Tibial nerve (tissue), 4 donors: Measurements from ENCODE around the gene GNB1L. TPM values are rescaled to one million over a fixed set of nuclear protein-coding genes. Genes with fewer than 3 reads are reported as not detected.
A peak's percentile ranks its signal among the peaks of the same experiment; 100 is the strongest.

ENCODE experiments used
- DNase-seq, 2 donors: peaks; one replicate each; pipeline ENCODE4 v3.0.0-alpha.2; 2019; ENCODE audit warnings: low spot score in 2 of 2
- H3K27ac ChIP-seq, 4 donors: fragments of 200-600 bp; sonication (generic) in 3 of 4; one replicate each; pipeline ENCODE4 v1.5.1; 2017 to 2019; ENCODE audit warnings: mild to moderate bottlenecking in 1 of 4
- H3K27me3 ChIP-seq, 2 donors: fragments of 200-600 bp; sonication (generic) in 1 of 2; one replicate each; pipeline versions ENCODE4 v1.5.1 to v1.6.0; 2017 to 2019
- H3K36me3 ChIP-seq, 3 donors: fragments of 200-600 bp; sonication (generic); one replicate each; pipeline ENCODE4 v1.5.1; 2018 to 2019
- H3K4me1 ChIP-seq, 4 donors: fragments of 200-600 bp; sonication (generic) in 3 of 4; one replicate each; pipeline ENCODE4 v1.5.1; 2017 to 2019
- H3K4me3 ChIP-seq, 4 donors: fragments of 200-600 bp; sonication (generic) in 3 of 4; one replicate each; pipeline ENCODE4 v1.5.1; 2017 to 2019; ENCODE audit warnings: mild to moderate bottlenecking in 1 of 4, moderate library complexity in 1 of 4
- H3K9me3 ChIP-seq, 4 donors: fragments of 200-600 bp; sonication (generic) in 3 of 4; one replicate each; pipeline ENCODE4 v1.5.1; 2017 to 2019
- CTCF ChIP-seq, 5 experiments: fragments of 200-600 bp in 3 of 5; fragments of 450-650 bp in 2 of 5; sonication (generic) in 3 of 5; IDR thresholded peaks; one replicate each; pipeline ENCODE4 v1.5.1; 2016 to 2019; ENCODE audit warnings: antibody characterized with exemption in 5 of 5, mild to moderate bottlenecking in 3 of 5, moderate library complexity in 2 of 5
- EP300 ChIP-seq, 2 donors: sonication (generic); formaldehyde crosslinking; IDR thresholded peaks; one replicate each; pipeline ENCODE4 v1.6.1; 2017; ENCODE audit warnings: antibody characterized with exemption in 2 of 2, mild to moderate bottlenecking in 1 of 2
- POLR2A ChIP-seq, 2 donors: fragments of 450-650 bp; IDR thresholded peaks; one replicate each; pipeline ENCODE4 v1.6.1; 2017; ENCODE audit warnings: antibody characterized with exemption in 2 of 2, mild to moderate bottlenecking in 2 of 2, moderate library complexity in 2 of 2
- WGBS, 2 donors: methylation state at CpG; one replicate each; pipeline ENCODE4 v1.1.5; 2018; 5-methylcytosine and 5-hydroxymethylcytosine counted together
- total RNA-seq, 4 donors: library from RNA; depleted of rRNA; stranded (reverse); fragments of >200 nt; gene quantifications; one replicate each; pipeline ENCODE4 v1.1.0, GENCODE V29; 2016

The GNB1L gene
- total RNA-seq, 4 donors from 2014 or later: 2.9 to 8.1 (median 6.3) TPM

- Histone ChIP-seq H3K36me3 (no peaks in the 10 kb centered on the region), H3K27me3 (peaks cover 0 to 84% of the 10 kb centered on the region in 2 donors), H3K4me1 (peaks cover 0 to 49% (median 16%) of the 10 kb centered on the region in 4 donors), H3K9me3 (no peaks in the 10 kb centered on the region), H3K4me3 (peak overlapping the region in 1 of 4 donors; percentile 44), H3K27ac (no peak overlapping the region)
- no peak for DNase-seq
- TF ChIP-seq CTCF (IDR thresholded peaks at IDR 0.05) (no peak), POLR2A (IDR thresholded peaks at IDR 0.05) (no peak), EP300 (IDR thresholded peaks at IDR 0.05) (no peak)
- WGBS, 2 donors: 0 to 20% methylated on average over 17 to 29 of the region's 117 CpGs
Observed at GRCh38 chr22:19760951-19761724, 93.5 kb downstream of the GNB1L start.

DNA sequence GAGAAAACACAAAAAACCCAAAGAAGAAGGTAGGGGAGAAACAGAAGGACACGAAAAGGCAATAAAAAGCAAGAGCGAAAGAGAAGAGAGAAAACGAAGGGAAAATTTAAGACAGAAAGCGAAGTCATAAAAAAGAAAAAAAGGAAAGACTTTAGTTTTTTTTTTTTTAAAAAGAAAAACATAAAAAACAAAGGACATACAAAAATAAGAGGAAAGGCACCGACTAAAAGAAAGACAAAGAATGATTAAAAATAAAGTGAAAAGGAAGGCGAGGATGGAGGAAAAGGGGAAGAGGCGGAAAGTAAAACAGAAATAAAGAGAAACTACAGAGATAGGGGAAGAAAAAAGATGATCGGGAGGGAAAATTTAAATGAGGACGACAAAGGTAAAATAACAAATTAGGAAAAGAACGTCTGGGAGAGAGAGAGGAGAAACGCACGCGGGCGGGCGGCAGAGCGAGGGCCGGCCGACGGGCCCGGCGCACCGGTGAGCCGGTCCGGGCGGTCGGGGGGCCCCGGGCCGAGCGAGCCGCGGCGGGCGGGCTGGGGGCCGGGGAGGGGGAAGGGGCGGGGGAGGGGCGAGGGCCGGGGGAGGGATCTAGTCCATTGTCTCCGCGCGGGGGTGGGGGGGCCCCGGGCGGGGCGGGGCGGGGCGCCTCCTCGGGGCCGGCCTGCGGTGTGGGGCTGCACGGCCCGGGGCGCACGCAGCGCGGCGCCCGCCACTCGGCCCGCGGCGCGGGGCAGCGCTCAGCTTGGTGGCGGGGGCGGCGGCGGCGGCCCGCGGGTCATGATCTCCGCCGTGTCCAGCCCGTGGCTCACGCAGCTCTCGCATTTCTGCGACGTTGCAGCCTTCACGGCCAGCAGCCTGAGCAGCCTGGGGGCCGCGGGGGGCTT lies 94.4 kb downstream of the GNB1L start, which contains the start of gene TBX1:
TSS of gene TBX1 (plus strand) at position 721 of the 893 bp plus-strand sequence. CDS start at position 787, 66 bp downstream.
- 4 to 9% methylated on average over 18 to 64 of the region's 79 CpGs for WGBS, 2 donors
- Histone ChIP-seq H3K9me3 (no peaks in the 10 kb centered on the region), H3K4me1 (peaks cover 0 to 51% (median 21%) of the 10 kb centered on the region in 4 donors), H3K27ac (no peak within 1 kb of the TSS), H3K36me3 (no peaks in the 10 kb centered on the region), H3K27me3 (peaks cover 0 to 88% of the 10 kb centered on the region in 2 donors), H3K4me3 (peak within 1 kb of the TSS in 1 of 4 donors; percentile 44)
- TF ChIP-seq CTCF (IDR thresholded peaks at IDR 0.05): no peak
- no peak for TF ChIP-seq POLR2A (IDR thresholded peaks at IDR 0.05)
- TF ChIP-seq EP300 (IDR thresholded peaks at IDR 0.05): no peak
- no peak for DNase-seq

GRCh38 chr22:19759427-19760057 lies 95.1 kb downstream of the GNB1L start:
- TF ChIP-seq CTCF (IDR thresholded peaks at IDR 0.05) (no peak), POLR2A (IDR thresholded peaks at IDR 0.05) (no peak), EP300 (IDR thresholded peaks at IDR 0.05) (no peak)
- WGBS, 2 donors: 3 to 4% methylated on average over 16 to 39 of the region's 43 CpGs
- DNase-seq: no peak
- peaks cover 0 to 88% of the 10 kb centered on the region in 2 donors for H3K27me3 ChIP-seq
- H3K27ac ChIP-seq: no peak overlapping the region
- no peaks in the 10 kb centered on the region for H3K9me3 ChIP-seq
- peak overlapping the region in 1 of 4 donors; percentile 44 for H3K4me3 ChIP-seq
- H3K36me3 ChIP-seq: no peaks in the 10 kb centered on the region
- H3K4me1 ChIP-seq: peaks cover 0 to 56% (median 22%) of the 10 kb centered on the region in 4 donors

DNA sequence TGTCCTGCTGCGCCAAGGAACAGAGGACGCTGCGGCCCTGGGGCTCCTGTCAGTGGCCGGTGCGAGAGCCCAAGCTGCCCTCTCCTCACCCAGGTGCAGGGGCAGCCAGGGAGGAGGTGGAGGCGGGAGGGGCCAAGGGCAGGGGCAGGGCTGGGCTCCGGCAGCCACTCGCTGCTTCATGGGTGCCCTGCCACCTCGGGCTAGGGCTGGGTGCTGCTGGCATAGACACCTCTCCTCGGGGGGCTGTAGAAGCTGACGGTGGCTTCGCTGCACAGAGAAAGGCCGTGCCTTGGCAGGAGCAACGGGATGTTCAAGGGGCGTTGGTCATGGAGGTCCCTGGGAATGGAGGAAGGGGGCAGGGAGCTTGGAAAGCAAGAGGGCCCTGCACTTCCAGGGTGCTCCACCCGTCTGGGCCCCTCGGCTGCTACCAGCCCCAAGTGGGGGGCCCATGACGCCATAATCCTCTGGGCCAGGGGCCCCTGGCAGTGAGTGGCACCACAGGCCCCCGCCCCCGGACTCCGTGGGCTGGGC lies 95.7 kb downstream of the GNB1L start:
- no peaks in the 10 kb centered on the region for H3K9me3 ChIP-seq
- no peak for DNase-seq
- H3K4me1 ChIP-seq: peaks cover 0 to 57% (median 22%) of the 10 kb centered on the region in 4 donors
- no peak overlapping the region for H3K27ac ChIP-seq
- H3K27me3 ChIP-seq: peaks cover 0 to 88% of the 10 kb centered on the region in 2 donors
- peak overlapping the region in 1 of 4 donors; percentile 44 for H3K4me3 ChIP-seq
- no peaks in the 10 kb centered on the region for H3K36me3 ChIP-seq
- 7 to 12% methylated on average over 9 to 21 of the region's 21 CpGs for WGBS, 2 donors
- no peak for TF ChIP-seq CTCF (IDR thresholded peaks at IDR 0.05)
- TF ChIP-seq POLR2A (IDR thresholded peaks at IDR 0.05): no peak
- TF ChIP-seq EP300 (IDR thresholded peaks at IDR 0.05): no peak
